Renal pelvis (tissue), 4 donors: Measurements from ENCODE around the gene SOS1. TPM values are rescaled to one million over a fixed set of nuclear protein-coding genes. Genes with fewer than 3 reads are reported as not detected.
A peak's percentile ranks its signal among the peaks of the same experiment; 100 is the strongest.
"Not testable (repeated sequence)": the region's sequence is repeated elsewhere in the genome, so short reads cannot be mapped to it uniquely, and the experiment has no call there.

Experiments
- DNase-seq: peaks from one replicate; pipeline ENCODE4 v3.0.0-alpha.2; 2013
- polyA plus RNA-seq, 3 donors: library from polyadenylated mRNA; unstranded; fragments of 120-200 nt; gene quantifications; one replicate each; pipeline ENCODE4 v1.2.1, GENCODE V29; 2013; ENCODE audit not compliant: insufficient read length in 3 of 3

SOS1 gene
- polyA plus RNA-seq, 3 donors: 49.4 to 60.1 (median 52.2) TPM

GRCh38 chr2:38975042-38975441 lies 145.8 kb downstream of the SOS1 start:
- no peak for DNase-seq

- no peak for DNase-seq
These were observed 147.6 kb downstream of the SOS1 start for GRCh38 chr2:38973266-38973665.

GRCh38 chr2:38971377-38971776 lies 149.5 kb downstream of the SOS1 start:
- no peak for DNase-seq

- no peak for DNase-seq
These were observed 152.8 kb downstream of the SOS1 start for GRCh38 chr2:38968021-38968420.

- DNase-seq: no peak
These were observed 154.2 kb downstream of the SOS1 start for GRCh38 chr2:38966678-38967077.

- no peak for DNase-seq
These were observed 154.8 kb downstream of the SOS1 start for GRCh38 chr2:38966006-38966405.

GRCh38 chr2:38960609-38961320 lies 160.1 kb downstream of the SOS1 start:
- DNase-seq: no peak

- peak; percentile 87 for DNase-seq
These were observed 160.8 kb downstream of the SOS1 start for GRCh38 chr2:38959938-38960608.

GRCh38 chr2:38959466-38959865 lies 161.4 kb downstream of the SOS1 start:
- no peak for DNase-seq

GRCh38 chr2:38957972-38958371 lies 162.9 kb downstream of the SOS1 start:
- no peak for DNase-seq

GRCh38 chr2:38951766-38952165 lies 169.1 kb downstream of the SOS1 start:
- DNase-seq: no peak

- DNase-seq: no peak
These were observed 171.9 kb downstream of the SOS1 start for GRCh38 chr2:38948995-38949394.

GRCh38 chr2:38948387-38948882 lies 172.4 kb downstream of the SOS1 start:
- DNase-seq: no peak

- peak; percentile 74 for DNase-seq
These were observed 173.3 kb downstream of the SOS1 start for GRCh38 chr2:38947241-38948239.

- DNase-seq: no peak
These were observed 174.9 kb downstream of the SOS1 start for GRCh38 chr2:38945911-38946310.

GRCh38 chr2:38945372-38945771 lies 175.5 kb downstream of the SOS1 start:
- DNase-seq: no peak

GRCh38 chr2:38943784-38944183 lies 177.1 kb downstream of the SOS1 start:
- DNase-seq: no peak

GRCh38 chr2:38940746-38941145 lies 180.1 kb downstream of the SOS1 start:
- DNase-seq: no peak

GRCh38 chr2:38937548-38937947 lies 183.3 kb downstream of the SOS1 start:
- no peak for DNase-seq

- DNase-seq: not testable (repeated sequence)
These were observed 184.3 kb downstream of the SOS1 start for GRCh38 chr2:38936516-38936915.

GRCh38 chr2:38935568-38936172 lies 185.2 kb downstream of the SOS1 start:
- no peak for DNase-seq

GRCh38 chr2:38934742-38935141 lies 186.1 kb downstream of the SOS1 start:
- DNase-seq: no peak
